ENCODE measurements around the gene ETV2. TPM values are rescaled to one million over a fixed set of nuclear protein-coding genes. Genes with fewer than 3 reads are reported as not detected.

The ETV2 gene
- polyA plus RNA-seq, 1 of the 3 experiments (the other 2 are of a cell fraction): 1.6 TPM

DNA sequence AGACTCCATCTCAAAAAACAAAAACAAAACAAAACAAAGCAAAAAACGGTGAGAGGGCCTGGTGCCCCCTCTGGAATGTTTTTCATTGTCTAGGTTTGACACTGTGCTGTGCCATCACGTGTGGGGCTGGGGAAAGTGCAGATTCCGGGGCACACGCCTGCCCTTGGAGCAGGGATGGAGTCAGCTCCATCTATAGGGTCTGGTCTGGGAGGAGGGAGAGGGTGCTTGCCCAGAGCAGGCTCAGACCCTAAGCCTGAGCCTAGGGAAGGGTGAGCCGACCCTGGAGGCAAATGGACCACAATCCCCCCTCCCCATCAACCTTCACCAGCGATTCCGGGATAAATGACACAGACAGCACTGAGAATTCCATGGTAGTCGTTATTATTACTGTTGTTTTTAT is 51.9 kb downstream of the ETV2 start (continued):
- TF ChIP-seq TEAD4 (IDR thresholded peaks at IDR 0.05; ENCODE audit: borderline replicate concordance, insufficient read depth) (no peak), EP300 (IDR thresholded peaks at IDR 0.05; ENCODE audit: borderline replicate concordance in 1 of 2, low read depth in 1 of 2, low read length in 1 of 2) (no peak), NRF1 (IDR thresholded peaks at IDR 0.05; ENCODE audit: low read depth, low read length) (no peak), FOSL2 (IDR thresholded peaks at IDR 0.05; ENCODE audit: borderline replicate concordance, low read depth) (no peak), SIN3A (IDR thresholded peaks at IDR 0.05; ENCODE audit: borderline replicate concordance, low read depth, low read length) (no peak), ZBTB33 (IDR thresholded peaks at IDR 0.05; ENCODE audit: borderline replicate concordance, low read depth) (no peak), SMC3 (IDR thresholded peaks at IDR 0.05; ENCODE audit: low read depth, low read length) (no peak)

DNA sequence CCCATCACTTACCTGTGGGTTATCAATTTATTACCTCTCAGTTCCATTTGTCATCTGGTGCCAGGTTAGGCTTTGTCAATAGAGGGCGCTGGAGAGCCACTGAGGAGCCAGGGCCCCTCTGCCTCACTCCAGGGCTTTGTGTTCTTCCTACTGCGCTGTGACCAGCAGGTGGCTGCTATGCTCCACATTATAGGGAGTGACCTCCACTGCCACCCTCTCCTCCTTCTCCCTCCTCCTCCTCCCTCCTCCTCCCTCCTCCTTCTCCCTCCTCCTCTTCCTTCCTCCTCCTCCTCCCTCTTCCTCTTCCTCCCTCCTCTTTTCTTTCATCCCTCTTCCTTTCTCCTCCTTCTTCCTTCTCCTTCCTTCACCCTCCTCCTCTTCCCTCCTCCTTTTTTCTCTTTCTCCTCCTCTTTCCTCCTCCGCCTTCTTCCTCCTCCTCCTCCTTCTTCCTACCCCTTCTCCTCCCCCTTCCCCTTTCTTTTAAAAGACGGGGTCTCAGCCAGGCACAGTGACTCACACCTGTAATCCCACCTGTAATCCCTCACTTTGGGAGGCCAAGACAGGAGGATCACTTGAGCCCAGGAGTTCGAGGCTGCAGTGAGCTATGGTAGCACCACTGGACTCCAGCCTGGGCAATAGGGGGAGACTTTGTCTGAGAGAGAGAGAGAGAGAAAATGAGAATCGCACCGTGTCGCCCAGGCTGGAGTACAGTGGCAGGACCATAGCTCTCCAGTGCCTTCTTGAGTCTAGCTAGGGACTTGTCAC is 52.5 kb downstream of the ETV2 start:
- Histone ChIP-seq H3K9ac (no peak overlapping the region), H3K36me3 (replicated peaks in 1 of 2; ENCODE audit: control insufficient read depth in 1 of 2, insufficient read depth in 2 of 2, low read length in 1 of 2) (no peaks in the 10 kb centered on the region), H3K27ac (ENCODE audit: low read depth in 2 of 2, low read length in 1 of 2) (no peak overlapping the region), H3K9me2 (no peaks in the 10 kb centered on the region), H3K4me1 (ENCODE audit: control insufficient read depth in 1 of 2, insufficient read depth in 2 of 2, low read depth in 1 of 2, low read length in 1 of 2) (no peaks in the 10 kb centered on the region), H3K9me3 (no peaks in the 10 kb centered on the region), H3K79me2 (ENCODE audit: insufficient read depth) (no peaks in the 10 kb centered on the region), H2AFZ (ENCODE audit: low read depth) (no peak overlapping the region), H3K4me2 (no peak overlapping the region), H3K4me3 (ENCODE audit: low read depth in 2 of 2, low read length in 1 of 2) (no peak overlapping the region; a peak in 1 of 4 replicates), H3F3A (replicated peaks; ENCODE audit: insufficient read depth) (peaks cover 11% of the 10 kb centered on the region), H3K27me3 (ENCODE audit: insufficient read depth) (peaks cover 7% of the 10 kb centered on the region; the same call in 1 of the 2 replicates), H4K20me1 (ENCODE audit: insufficient read depth) (no peaks in the 10 kb centered on the region)
- 31% methylated on average over 8 of the region's 8 CpGs for WGBS (ENCODE audit: low lambda C conversion rate)
- peak; percentile 90 for DNase-seq
- ChIA-PET POLR2A (no interaction called here), CTCF (interaction anchor here (0.7 to 4.1 kb wide), 11 partner anchors 9 to 188 kb away, joined by 3 to 33 read pairs (median 4); partner anchors contain the start of genes PSENEN, U2AF1L4 and ZBTB32)
- TF ChIP-seq IRF3 (IDR thresholded peaks at IDR 0.05; ENCODE audit: low read depth, low read length) (no peak), ZBTB33 (IDR thresholded peaks at IDR 0.05; ENCODE audit: borderline replicate concordance, low read depth) (no peak), GABPA (IDR thresholded peaks at IDR 0.05; ENCODE audit: low read depth) (no peak), FOSL2 (IDR thresholded peaks at IDR 0.05; ENCODE audit: borderline replicate concordance, low read depth) (no peak), RAD21 (IDR thresholded peaks at IDR 0.05; ENCODE audit: low read length) (peak; percentile 92), TAF1 (IDR thresholded peaks at IDR 0.05; ENCODE audit: borderline replicate concordance, low read depth, low read length) (no peak; the same call in 1 of the 2 replicates), CHD2 (IDR thresholded peaks at IDR 0.05; ENCODE audit: low read length, partially characterized antibody) (no peak), SMC3 (IDR thresholded peaks at IDR 0.05; ENCODE audit: low read depth, low read length) (peak; percentile 93), REST (IDR thresholded peaks at IDR 0.05; ENCODE audit: low read depth, low read length) (no peak), PBX3 (IDR thresholded peaks at IDR 0.05) (peak; percentile 18; the same call in 1 of the 2 replicates)
- TF ChIP-seq, protein P1, sequence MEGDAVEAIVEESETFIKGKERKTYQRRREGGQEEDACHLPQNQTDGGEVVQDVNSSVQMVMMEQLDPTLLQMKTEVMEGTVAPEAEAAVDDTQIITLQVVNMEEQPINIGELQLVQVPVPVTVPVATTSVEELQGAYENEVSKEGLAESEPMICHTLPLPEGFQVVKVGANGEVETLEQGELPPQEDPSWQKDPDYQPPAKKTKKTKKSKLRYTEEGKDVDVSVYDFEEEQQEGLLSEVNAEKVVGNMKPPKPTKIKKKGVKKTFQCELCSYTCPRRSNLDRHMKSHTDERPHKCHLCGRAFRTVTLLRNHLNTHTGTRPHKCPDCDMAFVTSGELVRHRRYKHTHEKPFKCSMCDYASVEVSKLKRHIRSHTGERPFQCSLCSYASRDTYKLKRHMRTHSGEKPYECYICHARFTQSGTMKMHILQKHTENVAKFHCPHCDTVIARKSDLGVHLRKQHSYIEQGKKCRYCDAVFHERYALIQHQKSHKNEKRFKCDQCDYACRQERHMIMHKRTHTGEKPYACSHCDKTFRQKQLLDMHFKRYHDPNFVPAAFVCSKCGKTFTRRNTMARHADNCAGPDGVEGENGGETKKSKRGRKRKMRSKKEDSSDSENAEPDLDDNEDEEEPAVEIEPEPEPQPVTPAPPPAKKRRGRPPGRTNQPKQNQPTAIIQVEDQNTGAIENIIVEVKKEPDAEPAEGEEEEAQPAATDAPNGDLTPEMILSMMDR (IDR thresholded peaks at IDR 0.05): peak; percentile 98

Data from SK-N-SH (cell line).